ENCODE measurements around the gene TRMT61A.

Gene TRMT61A

GRCh38 chr14:103514596-103515421, 14.2 kb upstream of the TRMT61A start:
- Mint-ChIP-seq H3K36me3 (peaks cover 2% of the 10 kb centered on the region), H3K4me3 (no peak overlapping the region), H3K27me3 (peaks cover 13% of the 10 kb centered on the region), H3K9me3 (no peaks in the 10 kb centered on the region), H3K27ac (no peak overlapping the region), H3K4me1 (peaks cover 18% of the 10 kb centered on the region)
- CTCF ChIA-PET, result no interaction called here
- no peak for DNase-seq

GRCh38 chr14:103516426-103517173, 12.4 kb upstream of the TRMT61A start:
- no peak for DNase-seq
- peaks cover 19% of the 10 kb centered on the region for H3K4me1 Mint-ChIP-seq
- no peaks in the 10 kb centered on the region for H3K9me3 Mint-ChIP-seq
- CTCF ChIA-PET, result interaction anchor here (1.0 to 2.8 kb wide), 3 partner anchors 24 to 31 kb away, joined by 3 to 12 read pairs (median 9); no protein-coding TSS in a partner anchor
- H3K36me3 Mint-ChIP-seq, result no peaks in the 10 kb centered on the region
- peaks cover 29% of the 10 kb centered on the region for H3K27me3 Mint-ChIP-seq
- H3K27ac Mint-ChIP-seq, result no peak overlapping the region
- H3K4me3 Mint-ChIP-seq, result no peak overlapping the region

GRCh38 chr14:103517174-103517566, 11.8 kb upstream of the TRMT61A start:
- CTCF ChIA-PET, result interaction anchor here (1.0 to 2.8 kb wide), 4 partner anchors 17 to 30 kb away, joined by 3 to 12 read pairs (median 8); no protein-coding TSS in a partner anchor

GRCh38 chr14:103517721-103518421, 11.1 kb upstream of the TRMT61A start:
- CTCF ChIA-PET, result interaction anchor here (1.0 to 3.8 kb wide), 13 partner anchors 11 to 53 kb away, joined by 3 to 33 read pairs (median 8); partner anchors contain the start of gene TRMT61A
- H3K9me3 Mint-ChIP-seq, result no peaks in the 10 kb centered on the region
- no peak overlapping the region for H3K4me3 Mint-ChIP-seq
- no peak for DNase-seq
- no peaks in the 10 kb centered on the region for H3K36me3 Mint-ChIP-seq
- H3K27me3 Mint-ChIP-seq, result peaks cover 40% of the 10 kb centered on the region
- peaks cover 21% of the 10 kb centered on the region for H3K4me1 Mint-ChIP-seq
- H3K27ac Mint-ChIP-seq, result no peak overlapping the region

More at GRCh38 chr14:103517174-103517566, 11.8 kb upstream of the TRMT61A start:
- no peak for DNase-seq
- H3K36me3 Mint-ChIP-seq, result no peaks in the 10 kb centered on the region
- no peak overlapping the region for H3K4me3 Mint-ChIP-seq
- H3K27ac Mint-ChIP-seq, result no peak overlapping the region
- H3K27me3 Mint-ChIP-seq, result peaks cover 35% of the 10 kb centered on the region
- no peaks in the 10 kb centered on the region for H3K9me3 Mint-ChIP-seq
- H3K4me1 Mint-ChIP-seq, result peaks cover 20% of the 10 kb centered on the region

GRCh38 chr14:103518422-103519042, 10.5 kb upstream of the TRMT61A start:
- Mint-ChIP-seq H3K27ac (no peak overlapping the region), H3K9me3 (no peaks in the 10 kb centered on the region), H3K27me3 (peaks cover 47% of the 10 kb centered on the region), H3K4me1 (peaks cover 22% of the 10 kb centered on the region), H3K4me3 (no peak overlapping the region), H3K36me3 (no peaks in the 10 kb centered on the region)
- CTCF ChIA-PET, result interaction anchor here (0.6 to 3.8 kb wide), 16 partner anchors 8 to 54 kb away, joined by 3 to 33 read pairs (median 4); partner anchors contain the start of gene TRMT61A
- peak; percentile 73 for DNase-seq

- DNase-seq, result no peak
- Mint-ChIP-seq H3K4me3 (peak overlapping the region; percentile 27), H3K36me3 (no peaks in the 10 kb centered on the region), H3K27me3 (peaks cover 54% of the 10 kb centered on the region), H3K4me1 (peaks cover 25% of the 10 kb centered on the region), H3K27ac (no peak overlapping the region), H3K9me3 (no peaks in the 10 kb centered on the region)
- CTCF ChIA-PET, result interaction anchor here (0.6 to 3.8 kb wide), 16 partner anchors 9 to 54 kb away, joined by 3 to 33 read pairs (median 4); partner anchors contain the start of gene TRMT61A
Measured at GRCh38 chr14:103519043-103519836, 9.8 kb upstream of the TRMT61A start.

- H3K36me3 Mint-ChIP-seq, result no peaks in the 10 kb centered on the region
- CTCF ChIA-PET, result interaction anchor here (1.8 to 3.8 kb wide), 4 partner anchors 9 to 27 kb away, joined by 12 to 33 read pairs (median 20); partner anchors contain the start of gene TRMT61A
- H3K27me3 Mint-ChIP-seq, result peaks cover 60% of the 10 kb centered on the region
- peaks cover 21% of the 10 kb centered on the region for H3K4me1 Mint-ChIP-seq
- H3K9me3 Mint-ChIP-seq, result no peaks in the 10 kb centered on the region
- no peak for DNase-seq
- no peak overlapping the region for H3K27ac Mint-ChIP-seq
- peak overlapping the region; percentile 15 for H3K4me3 Mint-ChIP-seq
Measured at GRCh38 chr14:103519837-103520212, 9.2 kb upstream of the TRMT61A start.

- no peaks in the 10 kb centered on the region for H3K9me3 Mint-ChIP-seq
- no peak overlapping the region for H3K27ac Mint-ChIP-seq
- peak overlapping the region; percentile 15 for H3K4me3 Mint-ChIP-seq
- no peak for DNase-seq
- CTCF ChIA-PET, result interaction anchor here (1.0 to 3.8 kb wide), 5 partner anchors 8 to 44 kb away, joined by 4 to 33 read pairs (median 4); partner anchors contain the start of gene TRMT61A
- H3K4me1 Mint-ChIP-seq, result peaks cover 20% of the 10 kb centered on the region
- no peaks in the 10 kb centered on the region for H3K36me3 Mint-ChIP-seq
- H3K27me3 Mint-ChIP-seq, result peaks cover 63% of the 10 kb centered on the region
Measured at GRCh38 chr14:103520269-103520656, 8.7 kb upstream of the TRMT61A start.

- peaks cover 21% of the 10 kb centered on the region for H3K4me1 Mint-ChIP-seq
Measured at GRCh38 chr14:103520657-103521437, 8.1 kb upstream of the TRMT61A start.

GRCh38 chr14:103521438-103521950, 7.5 kb upstream of the TRMT61A start:
- DNase-seq, result peak; percentile 46
- H3K36me3 Mint-ChIP-seq, result no peaks in the 10 kb centered on the region
- H3K27me3 Mint-ChIP-seq, result peaks cover 76% of the 10 kb centered on the region
- CTCF ChIA-PET, result interaction anchor here (1.0 to 3.8 kb wide), 5 partner anchors 17 to 127 kb away, joined by 4 to 33 read pairs (median 4); no protein-coding TSS in a partner anchor
- H3K9me3 Mint-ChIP-seq, result no peaks in the 10 kb centered on the region
- peaks cover 21% of the 10 kb centered on the region for H3K4me1 Mint-ChIP-seq
- peak overlapping the region; percentile 63 for H3K4me3 Mint-ChIP-seq
- no peak overlapping the region for H3K27ac Mint-ChIP-seq

More at GRCh38 chr14:103520657-103521437, 8.1 kb upstream of the TRMT61A start:
- Mint-ChIP-seq H3K27me3 (peaks cover 69% of the 10 kb centered on the region), H3K27ac (no peak overlapping the region), H3K9me3 (no peaks in the 10 kb centered on the region), H3K36me3 (no peaks in the 10 kb centered on the region), H3K4me3 (peak overlapping the region; percentile 63)
- DNase-seq, result peak; percentile 81
- CTCF ChIA-PET, result interaction anchor here (1.0 to 3.8 kb wide), 5 partner anchors 18 to 126 kb away, joined by 4 to 33 read pairs (median 4); no protein-coding TSS in a partner anchor

GRCh38 chr14:103521951-103522563, 6.9 kb upstream of the TRMT61A start:
- CTCF ChIA-PET, result no interaction called here
- Mint-ChIP-seq H3K27ac (no peak overlapping the region), H3K4me1 (peaks cover 23% of the 10 kb centered on the region), H3K27me3 (peaks cover 78% of the 10 kb centered on the region), H3K9me3 (no peaks in the 10 kb centered on the region), H3K36me3 (no peaks in the 10 kb centered on the region), H3K4me3 (peak overlapping the region; percentile 55)
- peak; percentile 45 for DNase-seq
